ENCODE data around the gene MORN1.

Gene MORN1

DNA sequence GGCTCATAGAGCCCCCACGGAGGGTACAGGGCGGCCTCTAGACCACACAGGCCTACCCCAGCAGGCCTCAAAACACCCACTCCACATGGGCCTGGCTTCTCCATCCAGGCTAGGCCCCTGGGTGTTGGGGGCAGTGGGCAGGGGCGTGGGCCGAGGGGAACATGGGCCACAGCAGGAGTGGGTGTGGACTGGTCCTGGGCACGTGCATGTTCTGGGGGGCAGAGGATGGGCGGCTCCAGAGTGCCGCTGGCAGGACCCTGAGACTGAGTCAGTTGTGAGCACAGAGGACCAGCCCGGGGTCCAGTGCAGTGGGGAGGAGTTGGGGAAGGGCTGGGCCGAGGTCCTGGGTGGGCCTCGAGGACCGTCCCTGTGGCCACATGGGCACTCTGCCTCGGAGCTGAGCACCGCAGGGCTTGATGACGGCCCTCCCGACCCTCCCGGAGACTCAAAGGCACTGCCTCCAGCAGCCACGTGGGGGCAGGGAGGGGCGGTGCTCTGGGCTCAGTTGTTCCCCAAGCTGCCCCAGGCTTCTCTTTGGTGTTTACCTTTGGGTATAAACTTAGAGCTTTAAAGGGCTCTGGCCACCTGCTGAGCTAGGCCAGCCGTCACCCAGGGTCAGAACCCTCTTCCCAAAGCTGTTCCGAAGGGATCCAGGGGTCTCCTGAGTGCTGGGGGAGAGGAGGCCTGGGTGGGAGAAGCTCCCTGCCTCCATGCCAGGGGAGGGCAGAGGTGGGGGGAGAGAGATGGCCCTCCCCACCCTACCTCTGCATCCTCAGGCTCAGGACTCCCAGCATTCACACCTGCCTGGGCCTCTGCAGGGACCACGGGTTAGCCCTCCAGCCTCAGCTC lies 79.9 kb downstream of the MORN1 start:
- ChIA-PET CTCF (interaction anchor here (0.8 to 7.5 kb wide), 10 partner anchors 10 to 115 kb away, joined by 3 to 43 read pairs (median 4); partner anchors contain the start of gene FAAP20), POLR2A (interaction anchor here (1.1 to 1.4 kb wide), 2 partner anchors 13 to 84 kb away, joined by 4 read pairs; no protein-coding TSS in a partner anchor)
- no peak overlapping the region for H3K4me3 ChIP-seq (ENCODE audit: low read depth, low read length)
- TF ChIP-seq, protein P1, sequence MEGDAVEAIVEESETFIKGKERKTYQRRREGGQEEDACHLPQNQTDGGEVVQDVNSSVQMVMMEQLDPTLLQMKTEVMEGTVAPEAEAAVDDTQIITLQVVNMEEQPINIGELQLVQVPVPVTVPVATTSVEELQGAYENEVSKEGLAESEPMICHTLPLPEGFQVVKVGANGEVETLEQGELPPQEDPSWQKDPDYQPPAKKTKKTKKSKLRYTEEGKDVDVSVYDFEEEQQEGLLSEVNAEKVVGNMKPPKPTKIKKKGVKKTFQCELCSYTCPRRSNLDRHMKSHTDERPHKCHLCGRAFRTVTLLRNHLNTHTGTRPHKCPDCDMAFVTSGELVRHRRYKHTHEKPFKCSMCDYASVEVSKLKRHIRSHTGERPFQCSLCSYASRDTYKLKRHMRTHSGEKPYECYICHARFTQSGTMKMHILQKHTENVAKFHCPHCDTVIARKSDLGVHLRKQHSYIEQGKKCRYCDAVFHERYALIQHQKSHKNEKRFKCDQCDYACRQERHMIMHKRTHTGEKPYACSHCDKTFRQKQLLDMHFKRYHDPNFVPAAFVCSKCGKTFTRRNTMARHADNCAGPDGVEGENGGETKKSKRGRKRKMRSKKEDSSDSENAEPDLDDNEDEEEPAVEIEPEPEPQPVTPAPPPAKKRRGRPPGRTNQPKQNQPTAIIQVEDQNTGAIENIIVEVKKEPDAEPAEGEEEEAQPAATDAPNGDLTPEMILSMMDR (IDR thresholded peaks at IDR 0.05; ENCODE audit: insufficient read depth, low read length, missing control alignments): peak; percentile 75
- DNase-seq (ENCODE audit: low read depth, low spot score): no peak

DNA sequence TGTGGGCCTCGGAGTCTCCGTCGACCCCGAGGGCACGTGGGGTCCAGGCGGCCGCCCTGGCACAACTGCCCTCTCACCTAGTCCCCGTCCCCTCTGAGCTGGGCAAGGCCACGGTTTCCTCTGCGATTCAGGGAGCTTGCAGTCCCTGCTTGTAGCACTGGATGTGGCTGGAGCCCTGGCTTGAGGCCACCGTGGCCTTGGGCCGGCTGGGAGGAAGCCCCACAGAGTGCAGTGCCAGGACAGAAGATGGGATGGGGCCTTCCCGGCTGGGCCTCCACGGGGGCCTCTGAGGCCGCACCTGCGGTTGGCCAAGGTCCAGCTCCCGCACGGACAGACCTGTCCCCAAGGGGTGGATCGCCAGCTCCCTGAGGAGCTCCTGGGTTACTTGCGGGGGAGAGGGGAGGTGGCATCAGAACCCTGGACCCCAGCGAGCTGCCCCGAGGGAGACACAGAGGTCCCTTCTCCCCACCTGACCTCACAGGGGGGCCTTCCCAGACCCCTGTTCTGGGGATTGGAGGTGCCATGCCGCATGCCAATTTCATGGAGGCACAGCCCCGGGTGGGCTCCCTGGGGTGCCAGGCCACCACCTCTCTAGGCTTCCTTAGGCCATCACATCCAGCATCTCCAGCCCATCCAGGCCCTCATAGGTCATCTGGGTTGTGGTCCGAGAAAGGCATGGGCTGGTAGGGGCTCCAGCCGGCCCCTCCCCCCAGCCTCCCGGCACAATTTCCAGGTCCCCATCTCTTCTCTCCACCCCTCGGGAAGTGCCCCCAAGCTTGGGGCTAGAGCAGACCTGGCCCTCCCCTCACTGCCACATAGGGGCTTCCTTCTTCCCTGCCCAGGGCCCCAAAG lies 80.8 kb downstream of the MORN1 start:
- ChIA-PET CTCF (interaction anchor here (1.2 to 7.5 kb wide), 3 partner anchors 11 to 72 kb away, joined by 4 to 43 read pairs (median 5); no protein-coding TSS in a partner anchor), POLR2A (interaction anchor here (1.4 kb wide), 1 partner anchor 83 kb away, joined by 4 read pairs; no protein-coding TSS in a partner anchor)
- TF ChIP-seq, protein P1 (IDR thresholded peaks at IDR 0.05; ENCODE audit: insufficient read depth, low read length, missing control alignments): no peak
- DNase-seq (ENCODE audit: low read depth, low spot score): no peak
- no peak overlapping the region for H3K4me3 ChIP-seq (ENCODE audit: low read depth, low read length)

DNA sequence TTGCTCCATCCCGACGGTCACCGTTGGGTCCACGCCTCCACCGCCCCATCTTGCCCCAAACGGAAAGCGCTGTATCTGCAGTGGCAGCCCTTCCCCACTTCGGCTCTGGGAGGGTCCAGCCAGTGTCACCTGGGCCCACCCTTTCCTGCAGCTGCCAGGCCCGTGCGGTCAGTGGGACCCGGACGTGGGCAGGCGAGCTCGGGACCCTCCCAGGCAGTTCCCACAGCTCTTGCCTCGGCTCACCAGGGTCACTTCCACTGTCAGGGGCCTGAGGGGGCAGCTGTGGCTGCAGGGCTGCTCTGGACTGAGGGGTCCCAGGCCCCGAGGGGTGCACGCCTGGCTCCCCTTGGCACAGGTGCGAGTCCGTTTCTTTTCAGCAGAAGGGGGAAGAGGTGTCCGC lies 82.5 kb downstream of the MORN1 start:
- TF ChIP-seq, protein P1 (IDR thresholded peaks at IDR 0.05; ENCODE audit: insufficient read depth, low read length, missing control alignments): no peak
- ChIA-PET CTCF (interaction anchor here (1.1 to 2.2 kb wide), 2 partner anchors 10 to 77 kb away, joined by 3 to 5 read pairs; no protein-coding TSS in a partner anchor), POLR2A (interaction anchor here (0.9 kb wide), 1 partner anchor 81 kb away, joined by 3 read pairs; the partner anchor contains the start of gene SKI)
- DNase-seq (ENCODE audit: low read depth, low spot score): no peak
- H3K4me3 ChIP-seq (ENCODE audit: low read depth, low read length): no peak overlapping the region

DNA sequence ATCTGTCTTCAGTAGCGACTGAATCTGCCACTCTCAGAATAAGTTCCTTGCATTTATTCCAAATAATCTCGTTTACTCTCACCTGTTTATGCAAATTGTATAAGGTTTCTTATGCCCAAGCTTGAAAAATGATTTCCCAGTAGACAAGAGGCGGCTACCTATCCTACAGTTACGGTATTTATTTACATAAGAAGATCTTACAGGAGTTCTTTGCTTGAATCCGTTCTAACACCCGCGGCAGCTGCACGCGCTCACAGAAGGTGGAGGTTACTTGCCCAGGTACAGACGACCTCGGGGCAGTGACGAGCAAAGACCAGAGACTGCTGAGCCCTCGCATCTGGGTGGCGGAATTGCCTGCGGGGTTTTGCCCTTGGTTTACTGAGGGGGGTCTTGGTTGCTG lies 83.4 kb downstream of the MORN1 start:
- TF ChIP-seq, protein P1 (IDR thresholded peaks at IDR 0.05; ENCODE audit: insufficient read depth, low read length, missing control alignments): no peak
- ChIA-PET POLR2A (no interaction called here), CTCF (no interaction called here)
- no peak for DNase-seq (ENCODE audit: low read depth, low spot score)
- H3K4me3 ChIP-seq (ENCODE audit: low read depth, low read length): no peak overlapping the region

DNA sequence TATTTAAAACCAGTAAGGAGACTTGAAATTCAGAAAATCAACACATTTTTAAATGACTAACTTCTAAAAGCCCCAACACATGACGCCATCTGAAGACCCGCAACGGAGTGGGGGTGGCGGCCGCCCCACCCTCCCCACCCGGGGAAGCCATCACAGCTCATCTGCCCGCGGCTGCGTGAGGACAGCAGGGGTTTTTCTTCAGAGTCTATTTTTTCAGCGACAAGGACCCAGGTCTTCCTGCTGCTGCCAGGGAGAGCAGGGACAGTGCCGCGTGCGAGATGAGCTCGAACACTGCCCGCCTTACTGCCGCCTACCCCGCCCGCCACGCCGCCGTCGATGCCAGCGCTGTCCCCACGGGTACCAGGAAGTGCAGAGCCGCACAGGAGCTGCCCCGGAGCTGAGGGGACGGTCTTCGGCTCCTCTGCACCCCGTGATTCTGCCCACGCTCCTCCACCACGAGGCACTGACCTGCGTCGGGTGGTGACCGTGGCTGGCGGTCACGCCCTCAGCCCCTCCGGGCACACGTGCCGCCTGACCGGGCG lies 84.2 kb downstream of the MORN1 start:
- DNase-seq (ENCODE audit: low read depth, low spot score): no peak
- CTCF ChIA-PET: interaction anchor here (0.7 to 2.0 kb wide), 6 partner anchors 8 to 112 kb away, joined by 3 to 11 read pairs (median 3); partner anchors contain the start of gene FAAP20
- POLR2A ChIA-PET: no interaction called here

More for the DNA sequence above, 84.2 kb downstream of the MORN1 start:
- TF ChIP-seq, protein P1 (IDR thresholded peaks at IDR 0.05; ENCODE audit: insufficient read depth, low read length, missing control alignments): no peak
- no peak overlapping the region for H3K4me3 ChIP-seq (ENCODE audit: low read depth, low read length)

Measured in AG04449 (cell line).